Common myeloid progenitor, CD34-positive (primary cell): ENCODE measurements around the gene VAPB.
A peak's percentile ranks its signal among the peaks of the same experiment; 100 is the strongest.

Experiments used
- CTCF ChIA-PET: fragments of 350-600 bp; sonication (Branson Sonifier 250); formaldehyde crosslinking; loops from one replicate; lab custom pipeline; 2021; ENCODE audit warnings: antibody characterized with exemption; lab: Charles Lee
- POLR2A ChIA-PET: fragments of 350-600 bp; sonication (Branson Sonifier 250); formaldehyde crosslinking; loops from one replicate; lab custom pipeline; 2021; ENCODE audit warnings: antibody characterized with exemption; lab: Charles Lee
- DNase-seq, 3 donors: peaks; one replicate each; pipeline versions ENCODE4 v3.0.0 to v3.0.0-alpha.2; 2013
- H3K27ac ChIP-seq, 2 experiments: 1 replicate in 1 of 2; 2 replicates in 1 of 2; pipeline ENCODE4 v1.7.0; 2013; ENCODE audit warnings: inconsistent platforms in 2 of 2, low read length in 2 of 2, mild to moderate bottlenecking in 2 of 2, low read depth in 1 of 2, moderate library complexity in 1 of 2; ENCODE audit not compliant: severe bottlenecking in 2 of 2, insufficient read depth in 1 of 2, poor library complexity in 1 of 2
- H3K27me3 ChIP-seq, 5 experiments: replicated peaks in 2 of 5; 1 replicate in 3 of 5; 2 replicates in 2 of 5; pipeline versions ENCODE4 v1.6.1 to v1.7.0; 2013; ENCODE audit warnings: low read length in 4 of 5, mild to moderate bottlenecking in 2 of 5, moderate library complexity in 2 of 5, inconsistent platforms in 1 of 5; ENCODE audit not compliant: insufficient read depth in 5 of 5, control insufficient read depth in 4 of 5
- H3K36me3 ChIP-seq, 4 experiments: 1 replicate in 2 of 4; 2 replicates in 2 of 4; pipeline versions ENCODE4 v1.6.1 to v1.7.0; 2013; ENCODE audit warnings: low read length in 3 of 4, control low read depth in 1 of 4, mild to moderate bottlenecking in 1 of 4; ENCODE audit not compliant: control insufficient read depth in 4 of 4, insufficient read depth in 4 of 4
- H3K4me1 ChIP-seq, 4 experiments: 1 replicate in 3 of 4; 2 replicates in 1 of 4; pipeline versions ENCODE4 v1.6.1 to v1.7.1; 2013; ENCODE audit warnings: low read length in 3 of 4, mild to moderate bottlenecking in 3 of 4, control low read depth in 1 of 4, inconsistent platforms in 1 of 4, moderate library complexity in 1 of 4; ENCODE audit not compliant: control insufficient read depth in 4 of 4, insufficient read depth in 4 of 4; ENCODE audit errors: control extremely low read depth in 1 of 4
- H3K4me3 ChIP-seq, 7 experiments: 1 replicate in 4 of 7; 2 replicates in 3 of 7; pipeline versions ENCODE4 v1.5.1 to v1.7.0; 2013; ENCODE audit warnings: mild to moderate bottlenecking in 7 of 7, low read length in 6 of 7, moderate library complexity in 6 of 7, inconsistent platforms in 2 of 7, low read depth in 2 of 7, control low read depth in 1 of 7; ENCODE audit not compliant: insufficient read depth in 4 of 7, control insufficient read depth in 1 of 7; ENCODE audit errors: extremely low read depth in 1 of 7
- H3K9me3 ChIP-seq, 5 experiments: 1 replicate in 4 of 5; 2 replicates in 1 of 5; pipeline versions ENCODE4 v1.6.1 to v1.7.1; 2013; ENCODE audit warnings: low read length in 4 of 5, mild to moderate bottlenecking in 2 of 5, inconsistent platforms in 1 of 5, low read depth in 1 of 5, moderate library complexity in 1 of 5; ENCODE audit not compliant: control insufficient read depth in 4 of 5, insufficient read depth in 2 of 5; ENCODE audit errors: control extremely low read depth in 1 of 5
- WGBS: methylation state at CpG from one replicate; pipeline ENCODE4 v1.1.5; 2013; ENCODE audit not compliant: insufficient coverage; 5-methylcytosine and 5-hydroxymethylcytosine counted together

The VAPB gene

DNA sequence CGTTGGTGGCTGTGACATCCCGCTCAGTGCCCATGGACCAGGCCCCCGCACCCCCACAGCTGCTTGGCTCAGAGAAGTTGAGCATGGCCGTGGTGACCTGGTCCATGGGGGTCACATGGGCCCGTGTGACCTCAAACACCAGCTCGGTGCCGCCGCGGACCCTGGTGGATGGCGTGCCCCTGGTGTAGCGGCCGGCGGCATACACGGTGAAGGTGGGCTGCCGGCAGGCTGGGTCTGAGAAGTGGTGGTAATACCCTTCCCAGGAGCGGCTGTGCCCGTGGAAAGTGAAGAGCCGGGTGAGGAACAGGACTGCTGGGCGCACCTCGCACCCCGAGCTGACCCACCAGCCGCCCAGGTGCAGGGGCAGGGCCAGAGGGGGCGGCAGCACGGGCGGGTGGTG lies 72.1 kb downstream of the VAPB start:
- Histone ChIP-seq H3K27ac (no peak overlapping the region), H3K27me3 (peaks cover 0 to 14% (median under 1%) of the 10 kb centered on the region in 5 experiments), H3K4me1 (no peaks in the 10 kb centered on the region), H3K36me3 (no peaks in the 10 kb centered on the region), H3K9me3 (peaks cover 0 to 8% (median 0%) of the 10 kb centered on the region in 5 experiments), H3K4me3 (no peak overlapping the region)
- WGBS = 97% methylated on average over 21 of the region's 25 CpGs
- POLR2A ChIA-PET = no interaction called here
- CTCF ChIA-PET = interaction anchor here (0.9 kb wide), 1 partner anchor 13 kb away, joined by 4 read pairs; no protein-coding TSS in a partner anchor
- no peak for DNase-seq

DNA sequence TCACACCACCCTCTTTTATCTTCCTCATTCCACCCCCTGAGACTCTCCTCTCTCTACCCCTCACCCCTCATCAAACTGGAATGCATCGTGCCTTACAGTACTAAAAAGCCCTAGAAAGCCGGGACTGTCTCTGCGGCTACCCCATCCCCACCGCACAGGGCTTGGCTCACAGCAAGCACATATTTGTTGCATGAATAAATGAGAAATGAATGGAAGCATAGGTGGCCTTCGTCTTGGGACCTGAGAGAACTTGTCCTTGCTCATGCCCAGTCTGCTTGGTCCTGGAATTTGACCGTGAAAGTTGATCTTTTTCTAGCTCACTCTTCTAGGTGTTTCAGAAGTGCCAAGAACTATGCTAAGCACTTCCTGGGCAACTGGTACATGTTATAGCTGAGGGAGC lies 72.9 kb downstream of the VAPB start:
- no peaks in the 10 kb centered on the region for H3K36me3 ChIP-seq
- H3K4me1 ChIP-seq = no peaks in the 10 kb centered on the region
- H3K27ac ChIP-seq = no peak overlapping the region
- POLR2A ChIA-PET = no interaction called here
- peaks cover 0 to 8% (median 0%) of the 10 kb centered on the region in 5 experiments for H3K9me3 ChIP-seq
- H3K4me3 ChIP-seq = no peak overlapping the region
- 98% methylated on average over 5 of the region's 6 CpGs for whole genome bisulfite sequencing
- peaks cover 0 to 22% (median 2%) of the 10 kb centered on the region in 5 experiments for H3K27me3 ChIP-seq
- no peak for DNase-seq
- CTCF ChIA-PET = no interaction called here

DNA sequence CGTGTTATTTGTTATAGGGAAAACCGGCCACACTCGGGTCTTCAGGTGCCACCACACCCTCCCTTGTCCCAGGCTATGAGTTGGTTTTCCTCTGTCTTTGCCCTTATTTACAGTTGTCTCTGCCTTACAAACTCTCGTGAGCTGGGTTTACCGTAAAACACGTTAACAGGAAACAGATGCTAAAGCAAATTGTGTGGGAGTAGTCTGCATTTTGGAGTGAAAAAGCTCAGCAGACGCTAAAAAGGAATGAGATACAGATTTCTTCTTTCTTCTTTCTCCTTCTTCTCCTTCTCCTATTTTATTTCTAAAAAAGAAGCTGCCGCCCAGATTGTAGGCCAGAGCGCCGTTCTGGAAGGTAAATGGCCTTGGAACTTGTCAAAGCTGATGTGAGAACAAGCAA lies 74.2 kb downstream of the VAPB start:
- no peaks in the 10 kb centered on the region for H3K36me3 ChIP-seq
- WGBS = 82% methylated on average over 9 of the region's 10 CpGs
- no peaks in the 10 kb centered on the region for H3K4me1 ChIP-seq
- POLR2A ChIA-PET = no interaction called here
- peaks cover 0 to 8% (median 0%) of the 10 kb centered on the region in 5 experiments for H3K9me3 ChIP-seq
- CTCF ChIA-PET = no interaction called here
- peak in 2 of 3 donors; percentile 9 to 14 for DNase-seq
- H3K27ac ChIP-seq = no peak overlapping the region
- H3K4me3 ChIP-seq = no peak overlapping the region
- peaks cover 0 to 36% (median 4%) of the 10 kb centered on the region in 5 experiments for H3K27me3 ChIP-seq

DNA sequence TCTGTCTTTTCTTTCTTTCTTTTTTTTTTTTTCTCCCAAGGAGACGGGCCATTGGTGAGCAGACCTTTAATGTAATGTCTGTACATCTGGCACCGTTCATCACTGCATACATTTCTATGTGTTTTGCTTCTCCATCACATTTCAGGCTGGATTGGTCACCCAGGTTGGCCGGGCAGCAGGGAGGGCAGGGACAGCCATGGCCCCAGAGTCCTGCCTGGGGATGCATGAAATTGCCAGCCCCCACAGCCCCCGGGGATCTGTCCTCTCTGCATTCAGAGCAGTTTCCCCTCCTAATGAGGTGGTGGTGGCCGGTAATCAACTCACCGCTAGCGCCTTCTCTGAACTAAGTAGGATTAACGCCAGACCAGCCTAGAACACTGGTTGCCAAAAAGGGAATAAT lies 75.8 kb downstream of the VAPB start:
- DNase-seq = no peak
- CTCF ChIA-PET = no interaction called here
- H3K27me3 ChIP-seq = peaks cover 0 to 36% (median 4%) of the 10 kb centered on the region in 5 experiments
- H3K4me1 ChIP-seq = no peaks in the 10 kb centered on the region
- peaks cover 0 to 8% (median 0%) of the 10 kb centered on the region in 5 experiments for H3K9me3 ChIP-seq
- no peak overlapping the region for H3K27ac ChIP-seq
- H3K36me3 ChIP-seq = no peaks in the 10 kb centered on the region
- 89% methylated on average over 8 of the region's 8 CpGs for WGBS
- POLR2A ChIA-PET = no interaction called here
- H3K4me3 ChIP-seq = no peak overlapping the region

DNA sequence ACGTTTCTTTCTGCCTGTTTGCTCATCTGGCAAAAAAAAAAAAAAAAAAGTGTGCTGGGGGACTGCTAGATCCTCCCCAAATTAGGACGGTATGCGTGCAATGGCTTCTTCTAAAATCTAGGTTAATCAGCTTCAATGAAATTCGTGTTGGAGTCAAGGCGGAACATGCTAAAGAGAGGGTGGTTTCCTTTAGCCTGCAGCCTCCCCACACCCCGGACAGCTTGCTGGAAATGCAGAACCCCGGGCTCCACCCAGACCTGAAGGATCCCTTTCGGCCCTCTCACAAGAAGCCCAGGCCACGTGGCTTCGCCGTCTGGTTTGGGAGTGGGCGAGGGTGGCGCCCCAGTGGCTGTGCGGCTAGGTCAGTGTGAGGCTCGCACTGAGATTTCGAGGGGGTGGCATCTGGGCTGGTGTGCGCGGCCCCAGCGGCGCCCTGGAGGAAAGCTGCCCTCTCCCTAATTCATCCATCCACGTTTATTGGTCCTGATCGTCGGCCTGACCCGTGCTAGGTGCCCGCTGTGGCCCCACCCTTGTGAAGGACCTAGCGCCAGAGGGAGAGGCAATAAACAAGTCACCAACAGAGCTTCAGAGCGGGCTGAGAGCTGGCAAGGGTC lies 77.2 kb downstream of the VAPB start:
- ChIA-PET POLR2A (no interaction called here), CTCF (no interaction called here)
- DNase-seq = no peak
- Histone ChIP-seq H3K4me3 (no peak overlapping the region), H3K27me3 (peaks cover 0 to 36% (median 4%) of the 10 kb centered on the region in 5 experiments), H3K4me1 (no peaks in the 10 kb centered on the region), H3K9me3 (peaks cover 0 to 8% (median 0%) of the 10 kb centered on the region in 5 experiments), H3K36me3 (no peaks in the 10 kb centered on the region), H3K27ac (no peak overlapping the region)
- WGBS = 98% methylated on average over 23 of the region's 27 CpGs

DNA sequence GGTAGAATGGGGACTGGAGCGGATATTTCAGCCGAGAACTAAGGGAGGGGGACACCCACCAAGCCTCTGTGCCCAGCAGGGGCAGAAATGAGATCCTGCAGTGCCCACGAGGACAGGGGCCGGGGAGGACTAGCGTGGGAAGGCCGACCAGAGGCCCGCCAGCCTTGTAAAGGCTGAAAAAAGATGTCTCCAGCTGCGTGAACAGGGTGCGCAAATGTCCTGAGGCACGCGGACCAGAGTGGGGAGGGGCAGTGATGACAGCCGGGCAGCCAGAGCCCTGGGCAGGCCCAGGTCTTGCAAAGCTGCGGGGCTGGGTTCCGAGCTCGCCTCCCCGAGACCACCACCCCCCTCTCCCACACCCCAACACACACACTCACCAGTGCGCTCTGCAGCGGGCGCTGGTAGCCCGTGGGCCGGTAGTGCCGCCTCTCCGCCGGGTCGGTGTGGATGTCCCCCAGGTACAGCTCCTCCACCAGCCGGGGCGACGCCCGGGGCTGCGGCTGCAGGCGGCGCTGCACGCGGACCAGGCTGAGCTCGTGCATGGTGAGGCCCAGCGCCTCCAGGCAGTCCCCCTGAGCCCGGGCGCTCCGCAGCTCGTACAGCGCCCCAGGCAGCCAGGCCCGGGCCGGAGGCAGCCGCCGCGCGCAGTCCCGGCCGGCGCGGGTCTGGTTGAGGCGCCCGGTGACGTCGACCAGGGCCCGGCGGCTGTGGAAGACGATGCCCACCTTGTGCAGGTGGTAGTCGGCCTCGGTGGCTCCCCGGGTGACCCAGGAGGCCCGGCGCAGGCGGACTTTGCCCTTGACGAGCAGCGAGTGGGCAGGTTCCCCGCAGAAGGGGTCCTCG lies 77.9 kb downstream of the VAPB start:
- H3K36me3 ChIP-seq = no peaks in the 10 kb centered on the region
- no peak for DNase-seq
- 56% methylated on average over 62 of the region's 68 CpGs for WGBS
- ChIA-PET POLR2A (interaction anchor here (0.6 kb wide), 1 partner anchor 1687 kb away, joined by 3 read pairs; no protein-coding TSS in a partner anchor), CTCF (no interaction called here)
- no peak overlapping the region for H3K4me3 ChIP-seq
- H3K4me1 ChIP-seq = no peaks in the 10 kb centered on the region
- H3K27me3 ChIP-seq = peaks cover 0 to 36% (median 4%) of the 10 kb centered on the region in 5 experiments
- peaks cover 0 to 7% (median 0%) of the 10 kb centered on the region in 5 experiments for H3K9me3 ChIP-seq
- no peak overlapping the region for H3K27ac ChIP-seq
